ENCODE measurements around the gene PDE2A. TPM values are rescaled to one million over a fixed set of nuclear protein-coding genes. Genes with fewer than 3 reads are reported as not detected.

The PDE2A gene
- total RNA-seq, 1 experiment from 2014 or later, result 9.6 TPM

GRCh38 chr11:72637198-72637597 lies 37.0 kb downstream of the PDE2A start:
- peak overlapping the region; percentile 42 for H3K4me2 ChIP-seq
- intact Hi-C loops (cut with micrococcal nuclease; ENCODE audit: unreplicated experiment), result no loop called here
- no peak for DNase-seq

GRCh38 chr11:72636376-72636775 lies 37.8 kb downstream of the PDE2A start:
- Histone ChIP-seq H3K4me3 (no peak overlapping the region), H3K27ac (peak overlapping the region; percentile 64), H4K20me1 (ENCODE audit: insufficient read depth) (no peaks in the 10 kb centered on the region), H3K4me1 (replicated peaks; ENCODE audit: insufficient read depth) (peaks cover 62% of the 10 kb centered on the region), H3K4me2 (peak overlapping the region; percentile 42; the same call in 1 of the 2 replicates), H3K79me2 (ENCODE audit: low read depth) (peaks cover 8% of the 10 kb centered on the region; the same call in 1 of the 2 replicates), H3K9me3 (ENCODE audit: insufficient read depth, low read depth) (no peaks in the 10 kb centered on the region), H3K36me3 (ENCODE audit: low read depth) (no peaks in the 10 kb centered on the region), H3K9me2 (ENCODE audit: insufficient read depth) (no peaks in the 10 kb centered on the region), H2AFZ (no peak overlapping the region), H3K27me3 (ENCODE audit: insufficient read depth, low read depth) (peaks cover 9% of the 10 kb centered on the region), H3F3A (ENCODE audit: insufficient read depth, low read depth) (peaks cover 15% of the 10 kb centered on the region; the same call in 1 of the 2 replicates)
- DNase-seq, result no peak
- TF ChIP-seq CTCF (conservative IDR thresholded peaks at IDR 0.05) (no peak), EZH2 (IDR thresholded peaks at IDR 0.05; ENCODE audit: low read depth) (no peak)
- BruUV-seq (replicated peaks), result no TSS peak
- intact Hi-C loops (cut with micrococcal nuclease; ENCODE audit: unreplicated experiment), result no loop called here
- ChIA-PET POLR2A (ENCODE audit: unreplicated experiment) (no interaction called here), CTCF (interaction anchor here (0.6 kb wide), 1 partner anchor 361 kb away, joined by 3 read pairs; no protein-coding TSS in a partner anchor)

More at GRCh38 chr11:72637198-72637597, 37.0 kb downstream of the PDE2A start:
- BruUV-seq (replicated peaks), result no TSS peak
- Histone ChIP-seq H3K27me3 (ENCODE audit: insufficient read depth, low read depth) (peaks cover 16% of the 10 kb centered on the region), H3K9me3 (ENCODE audit: insufficient read depth, low read depth) (no peaks in the 10 kb centered on the region), H2AFZ (no peak overlapping the region), H4K20me1 (ENCODE audit: insufficient read depth) (no peaks in the 10 kb centered on the region), H3F3A (ENCODE audit: insufficient read depth, low read depth) (peaks cover 13% of the 10 kb centered on the region; the same call in 1 of the 2 replicates), H3K9me2 (ENCODE audit: insufficient read depth) (no peaks in the 10 kb centered on the region), H3K4me3 (no peak overlapping the region), H3K4me1 (replicated peaks; ENCODE audit: insufficient read depth) (peaks cover 60% of the 10 kb centered on the region), H3K27ac (peak overlapping the region; percentile 64), H3K79me2 (ENCODE audit: low read depth) (peaks cover 8% of the 10 kb centered on the region; the same call in 1 of the 2 replicates), H3K36me3 (ENCODE audit: low read depth) (no peaks in the 10 kb centered on the region)
- POLR2A ChIA-PET (ENCODE audit: unreplicated experiment), result no interaction called here
- TF ChIP-seq CTCF (conservative IDR thresholded peaks at IDR 0.05), result no peak
- TF ChIP-seq EZH2 (IDR thresholded peaks at IDR 0.05; ENCODE audit: low read depth), result no peak
- CTCF ChIA-PET, result no interaction called here

GRCh38 chr11:72635933-72636332 lies 38.3 kb downstream of the PDE2A start:
- CTCF ChIA-PET, result interaction anchor here (0.6 kb wide), 1 partner anchor 361 kb away, joined by 3 read pairs; no protein-coding TSS in a partner anchor
- Histone ChIP-seq H3K36me3 (ENCODE audit: low read depth) (no peaks in the 10 kb centered on the region), H3K4me1 (replicated peaks; ENCODE audit: insufficient read depth) (peaks cover 65% of the 10 kb centered on the region), H3K4me2 (no peak overlapping the region), H4K20me1 (ENCODE audit: insufficient read depth) (no peaks in the 10 kb centered on the region), H3K79me2 (ENCODE audit: low read depth) (peaks cover 5% of the 10 kb centered on the region; the same call in 1 of the 2 replicates), H3K9me2 (ENCODE audit: insufficient read depth) (no peaks in the 10 kb centered on the region), H3K4me3 (no peak overlapping the region), H3K27me3 (ENCODE audit: insufficient read depth, low read depth) (peaks cover 5% of the 10 kb centered on the region), H2AFZ (no peak overlapping the region), H3K9me3 (ENCODE audit: insufficient read depth, low read depth) (no peaks in the 10 kb centered on the region), H3K27ac (no peak overlapping the region), H3F3A (ENCODE audit: insufficient read depth, low read depth) (peaks cover 15% of the 10 kb centered on the region; the same call in 1 of the 2 replicates)
- DNase-seq, result no peak
- no TSS peak for BruUV-seq (replicated peaks)
- POLR2A ChIA-PET (ENCODE audit: unreplicated experiment), result no interaction called here
- intact Hi-C loops (cut with micrococcal nuclease; ENCODE audit: unreplicated experiment), result no loop called here
- TF ChIP-seq EZH2 (IDR thresholded peaks at IDR 0.05; ENCODE audit: low read depth) (no peak), CTCF (conservative IDR thresholded peaks at IDR 0.05) (no peak)

All from PC-9 (cell line).